G401 (cell line): ENCODE results near the gene VSIG1. TPM values are rescaled to one million over a fixed set of nuclear protein-coding genes. Genes with fewer than 3 reads are reported as not detected.
A peak's percentile ranks its signal among the peaks of the same experiment; 100 is the strongest.

ENCODE experiments used
- DNase-seq: peaks from one replicate; pipeline ENCODE4 v3.0.0-alpha.2; 2015; ENCODE audit warnings: low spot score
- in situ Hi-C: cut with HindIII; loops from 2 replicates; pipeline ENCODE4 v1.10.0; 2016; ENCODE audit warnings: low sequenced_read_pairs, mixed read lengths
- total RNA-seq: library from RNA; depleted of rRNA; stranded (reverse); fragments of >200 nt; shearing (Covaris generic); gene quantifications from 2 replicates; pipeline ENCODE4 v1.2.3, GENCODE V29; 2014; rRNA removed

VSIG1 gene
- total RNA-seq, 1 experiment from 2014 or later, result not detected

- in situ Hi-C loops, result no loop called here
- peak; percentile 70 for DNase-seq
Observed at GRCh38 chrX:108123591-108124366, 78.9 kb downstream of the VSIG1 start.

- no peak for DNase-seq
- in situ Hi-C loops, result no loop called here
Observed at GRCh38 chrX:108126661-108127060, 81.8 kb downstream of the VSIG1 start.

GRCh38 chrX:108127152-108127551, 82.3 kb downstream of the VSIG1 start:
- no peak for DNase-seq
- in situ Hi-C loops, result no loop called here

Other genes with a start within 250 kb of the VSIG1 start
- not detected in 2 replicates for gene MID2, start 219.2 kb upstream of the VSIG1 start, total RNA-seq
- not detected in 2 replicates for gene TEX13B, start 62.7 kb upstream of the VSIG1 start, total RNA-seq
- 71.7 and 79.4 TPM in 2 replicates for gene PSMD10, start 46.5 kb downstream of the VSIG1 start, total RNA-seq
- gene ATG4A, start 46.7 kb downstream of the VSIG1 start, total RNA-seq, result 7.3 and 12.7 TPM in 2 replicates